Activated CD8-positive, alpha-beta memory T cell treated with anti-CD3 and anti-CD28 coated beads for 36 hours (primary cell): Measurements from ENCODE around the gene GATA6. TPM values are rescaled to one million over a fixed set of nuclear protein-coding genes. Genes with fewer than 3 reads are reported as not detected.

Experiments
- CTCF ChIA-PET: fragments of 350-600 bp; sonication (Branson Sonifier 250); formaldehyde crosslinking; loops from one replicate; lab custom pipeline; 2021; ENCODE audit warnings: antibody characterized with exemption; lab: Charles Lee
- POLR2A ChIA-PET: fragments of 350-600 bp; sonication (Branson Sonifier 250); formaldehyde crosslinking; loops from one replicate; lab custom pipeline; 2021; ENCODE audit warnings: antibody characterized with exemption; lab: Charles Lee
- total RNA-seq, 2 experiments: library from RNA; stranded (reverse); gene quantifications; one replicate each; pipeline ENCODE4 v1.2.3, GENCODE V29; 2021

The GATA6 gene
- total RNA-seq, 2 experiments from 2014 or later, result not detected

GRCh38 chr18:22226801-22227200, 57.4 kb downstream of the GATA6 start:
- ChIA-PET POLR2A (no interaction called here), CTCF (no interaction called here)

DNA sequence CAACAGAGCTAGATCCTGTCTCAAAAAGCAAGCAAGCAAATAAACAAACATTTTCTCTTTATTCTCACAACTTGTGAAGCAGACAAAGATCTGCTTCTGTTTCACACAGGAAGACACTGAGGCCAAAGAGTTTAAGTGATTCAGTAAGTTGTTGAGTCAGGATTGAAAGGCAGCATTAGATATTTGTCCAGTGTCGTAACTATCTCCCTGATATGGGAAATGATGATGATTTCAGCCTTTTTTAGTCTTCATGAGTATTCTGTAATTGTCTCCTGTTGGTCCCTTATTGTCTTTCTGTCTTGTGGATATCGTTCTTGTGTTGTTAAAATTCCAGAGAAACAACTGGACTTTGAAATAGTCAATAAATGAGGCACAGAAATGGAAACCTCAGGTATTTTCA, 59.6 kb downstream of the GATA6 start:
- ChIA-PET CTCF (no interaction called here), POLR2A (no interaction called here)

DNA sequence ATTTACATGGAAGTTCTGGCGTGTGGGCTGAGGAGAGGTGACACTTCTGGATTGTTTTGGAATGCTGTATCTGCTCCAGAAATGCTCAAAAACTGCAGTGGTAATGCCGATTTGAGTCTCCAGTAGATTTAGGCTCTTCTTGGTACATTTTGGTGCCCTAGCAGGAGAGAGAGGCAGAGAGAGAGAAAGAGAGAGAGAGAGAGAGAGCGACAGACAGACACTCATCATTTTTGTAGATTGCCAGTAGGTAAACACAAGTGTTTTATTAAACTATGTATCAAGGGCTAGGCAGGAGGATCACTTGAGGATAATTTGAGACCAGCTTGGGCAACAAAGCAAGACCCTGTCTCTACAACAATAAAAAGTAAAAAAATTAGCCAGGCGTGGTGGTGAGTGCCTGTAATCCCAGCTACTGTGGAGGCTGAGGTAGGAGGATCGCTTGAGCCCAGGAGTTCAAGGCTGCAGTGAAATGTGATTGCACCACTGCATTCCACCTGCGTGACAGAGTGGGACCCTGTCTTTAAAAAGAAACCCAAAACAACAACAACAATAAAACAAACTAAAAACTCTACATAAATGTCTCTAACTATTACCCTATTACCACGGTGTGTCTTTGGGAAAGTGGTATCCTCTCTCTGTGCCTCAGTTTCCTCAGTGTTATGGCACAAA, 60.2 kb downstream of the GATA6 start:
- POLR2A ChIA-PET, result no interaction called here

DNA sequence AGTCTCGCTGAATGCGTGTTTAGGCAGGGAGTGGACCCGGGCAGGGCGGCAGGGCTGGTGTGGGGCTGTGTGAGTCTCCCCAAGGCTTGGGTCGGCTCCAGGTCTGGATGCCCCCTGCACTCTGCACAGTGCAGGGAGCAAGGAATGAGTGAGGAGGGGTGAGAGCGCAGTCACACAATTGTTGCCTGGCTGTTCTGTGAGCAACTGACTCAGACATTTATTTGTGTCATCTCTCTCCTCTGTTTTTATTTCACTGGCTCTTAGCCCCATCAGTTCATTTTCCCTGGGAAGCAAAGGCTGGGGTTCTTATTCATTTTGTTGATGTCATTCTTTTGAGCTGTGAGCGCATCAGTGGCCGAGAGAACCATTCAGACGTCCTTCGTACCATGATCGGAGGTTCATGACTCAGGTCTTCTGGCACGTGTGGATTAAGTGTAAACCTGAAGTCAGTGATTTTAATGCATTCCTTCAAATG, 61.1 kb downstream of the GATA6 start:
- POLR2A ChIA-PET, result no interaction called here
- CTCF ChIA-PET, result no interaction called here

More for the DNA sequence above, 60.2 kb downstream of the GATA6 start:
- CTCF ChIA-PET, result no interaction called here

DNA sequence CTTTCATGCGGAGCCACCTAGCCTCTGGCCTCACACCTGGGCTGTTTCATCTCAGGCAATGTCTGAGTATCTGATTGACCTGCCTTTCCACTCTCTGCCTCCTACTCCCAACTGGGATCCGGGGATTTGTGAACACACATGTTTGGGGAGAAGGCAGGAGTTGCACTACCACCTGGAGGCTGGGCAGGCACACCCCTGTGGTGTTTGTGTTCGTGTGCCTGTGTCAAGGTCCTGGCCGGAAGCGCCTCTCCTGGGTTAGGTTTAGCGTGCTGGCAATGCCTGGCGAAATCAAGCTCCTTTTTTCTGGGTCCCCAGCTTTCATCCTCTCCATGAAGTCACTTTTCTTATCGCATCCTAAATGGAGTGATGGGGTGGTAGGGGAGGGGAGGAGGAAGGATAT, 63.9 kb downstream of the GATA6 start:
- ChIA-PET POLR2A (no interaction called here), CTCF (no interaction called here)

GRCh38 chr18:22238036-22238435, 68.6 kb downstream of the GATA6 start:
- ChIA-PET POLR2A (no interaction called here), CTCF (no interaction called here)

GRCh38 chr18:22238681-22239080, 69.3 kb downstream of the GATA6 start:
- ChIA-PET POLR2A (no interaction called here), CTCF (no interaction called here)

GRCh38 chr18:22241921-22242361, 72.6 kb downstream of the GATA6 start:
- ChIA-PET CTCF (no interaction called here), POLR2A (no interaction called here)

DNA sequence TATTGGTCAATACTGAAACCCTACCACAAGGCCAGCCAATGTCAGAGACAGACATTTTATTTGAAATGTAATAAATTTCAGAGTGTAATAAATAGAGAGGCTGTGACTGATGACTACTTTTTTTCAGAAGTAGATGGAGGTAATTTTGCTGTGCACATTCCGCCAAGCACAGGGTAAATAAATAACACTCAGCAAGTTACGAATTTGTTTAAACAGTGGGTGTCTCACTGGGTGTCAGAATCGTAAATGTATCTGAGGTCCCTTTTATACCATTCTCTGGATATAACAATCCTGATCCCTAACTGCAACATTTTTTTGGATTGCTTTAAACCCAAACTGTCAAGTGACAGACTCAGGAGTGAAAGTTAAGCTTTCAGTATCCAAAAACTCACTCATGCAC, 74.1 kb downstream of the GATA6 start:
- ChIA-PET CTCF (no interaction called here), POLR2A (no interaction called here)

DNA sequence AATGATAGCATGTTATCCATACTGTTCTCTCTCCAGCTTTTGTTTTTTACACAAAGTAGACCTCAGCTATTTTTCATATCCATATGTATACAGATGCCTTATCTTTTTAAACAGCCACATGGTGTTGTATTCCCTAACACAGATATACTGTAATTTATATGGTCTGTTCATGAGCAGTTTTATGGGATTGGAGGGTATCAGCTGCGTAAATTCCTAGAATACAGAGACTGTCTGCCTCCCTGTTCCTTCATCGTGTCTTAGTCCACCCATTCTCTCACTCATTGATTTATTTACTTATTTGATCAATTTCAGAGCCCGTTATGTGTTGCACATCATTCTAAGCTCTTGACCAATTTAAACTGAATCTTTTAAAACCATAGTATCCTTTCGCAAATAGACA, 80.6 kb downstream of the GATA6 start:
- CTCF ChIA-PET, result no interaction called here

DNA sequence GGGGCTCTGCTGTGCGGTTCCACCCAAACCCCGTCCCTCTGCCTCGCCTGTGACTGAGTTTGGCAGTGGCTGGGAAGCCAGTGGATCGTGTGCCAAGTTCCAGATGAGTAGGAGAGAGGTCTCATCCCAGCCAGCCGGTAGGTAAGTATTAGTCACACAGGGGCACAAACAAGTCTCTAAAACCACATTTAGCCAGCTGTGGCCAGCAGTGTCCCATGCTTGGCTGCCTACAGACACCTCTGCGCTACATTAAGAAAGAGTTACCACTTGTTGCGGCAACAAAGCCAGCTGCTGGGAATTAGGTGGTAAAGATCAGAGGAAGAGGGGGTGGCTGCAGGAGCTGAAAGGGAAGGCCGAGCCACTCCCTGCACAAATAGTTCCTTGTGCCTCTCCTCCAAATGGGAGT, 81.2 kb downstream of the GATA6 start:
- POLR2A ChIA-PET, result no interaction called here
- CTCF ChIA-PET, result no interaction called here

More for the DNA sequence above, 80.6 kb downstream of the GATA6 start:
- POLR2A ChIA-PET, result no interaction called here

Other genes starting within 250 kb of the GATA6 start
- gene CTAGE1, start 248.3 kb downstream of the GATA6 start, total RNA-seq, result not detected